GM10248 (cell line): ENCODE results near the gene FAM222A.

Experiments used
- CTCF ChIA-PET: fragments of 300-600 bp; sonication (Branson Sonifier 250); formaldehyde crosslinking; extraction: SDS; loops from one replicate; lab custom pipeline; 2021; ENCODE audit warnings: antibody characterized with exemption; lab: Yijun Ruan, JAX
- POLR2A ChIA-PET: fragments of 350-650 bp; sonication (Branson Sonifier 250); formaldehyde crosslinking; extraction: SDS; loops from one replicate; lab custom pipeline; 2020; ENCODE audit warnings: antibody characterized with exemption; lab: Yijun Ruan, JAX
- DNase-seq: peaks from one replicate; pipeline ENCODE4 v3.0.0; 2012; ENCODE audit errors: extremely low spot score
- CTCF ChIP-seq: IDR thresholded peaks from 2 replicates; pipeline ENCODE4 v1.5.1; 2012; ENCODE audit warnings: mild to moderate bottlenecking, low read depth; ENCODE audit errors: extremely low read depth, missing control alignments, control extremely low read depth

Gene FAM222A

GRCh38 chr12:109714913-109715244 is 1.3 kb downstream of the FAM222A start:
- ChIA-PET POLR2A (no interaction called here), CTCF (no interaction called here)
- no peak for DNase-seq
- TF ChIP-seq CTCF, result no peak

DNA sequence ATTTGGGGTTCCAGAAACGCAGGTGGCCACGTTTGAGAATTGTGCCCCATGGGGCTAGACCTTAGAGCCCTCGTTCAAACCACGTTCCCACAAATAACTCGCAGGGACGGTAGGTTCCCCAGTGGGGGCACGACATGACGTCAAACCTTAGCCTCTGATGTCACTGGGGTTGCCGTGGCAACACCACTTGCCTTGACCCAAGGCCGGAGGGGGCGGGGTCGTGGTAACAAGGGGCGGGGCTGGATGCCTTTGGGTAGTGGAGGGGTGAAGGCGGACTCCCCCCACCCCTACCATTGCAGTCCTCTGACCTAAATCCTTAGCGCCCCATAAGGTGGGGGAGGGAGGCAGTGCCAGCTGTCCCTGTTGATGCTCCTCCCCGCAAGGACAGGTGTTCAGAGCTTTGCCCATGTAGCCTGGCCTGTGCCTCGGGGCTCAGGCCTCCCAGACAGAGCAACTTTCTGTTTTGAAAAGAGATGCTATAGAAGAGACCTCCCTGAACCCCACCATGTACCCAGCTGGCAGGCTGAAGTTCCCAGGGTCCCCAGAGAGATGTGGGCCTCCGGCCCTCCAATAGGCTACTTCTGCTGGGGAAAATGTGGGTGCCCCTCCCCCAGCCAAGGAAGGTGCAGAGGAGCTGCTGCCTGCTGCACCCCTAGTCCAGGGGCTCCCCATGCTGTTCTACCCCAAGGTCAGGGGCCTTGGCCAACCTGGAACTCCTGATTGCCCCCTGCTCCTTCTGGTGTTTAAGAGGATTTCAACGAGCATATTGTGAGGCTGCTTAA is 1.9 kb downstream of the FAM222A start:
- CTCF ChIA-PET, result interaction anchor here (0.8 kb wide), 1 partner anchor 8 kb away, joined by 3 read pairs; no protein-coding TSS in a partner anchor
- POLR2A ChIA-PET, result interaction anchor here (0.6 kb wide), 1 partner anchor 364 kb away, joined by 4 read pairs; no protein-coding TSS in a partner anchor
- no peak for TF ChIP-seq CTCF
- no peak for DNase-seq

GRCh38 chr12:109716092-109716479 is 2.5 kb downstream of the FAM222A start:
- POLR2A ChIA-PET, result interaction anchor here (0.6 kb wide), 1 partner anchor 364 kb away, joined by 4 read pairs; no protein-coding TSS in a partner anchor
- DNase-seq, result no peak
- CTCF ChIA-PET, result no interaction called here
- no peak for TF ChIP-seq CTCF

GRCh38 chr12:109716512-109717389 is 3.1 kb downstream of the FAM222A start:
- POLR2A ChIA-PET, result no interaction called here
- CTCF ChIA-PET, result no interaction called here
- no peak for TF ChIP-seq CTCF
- no peak for DNase-seq

- DNase-seq, result no peak
- CTCF ChIA-PET, result no interaction called here
- TF ChIP-seq CTCF, result no peak
- POLR2A ChIA-PET, result no interaction called here
Measured at GRCh38 chr12:109717390-109718357, 4.0 kb downstream of the FAM222A start.

DNA sequence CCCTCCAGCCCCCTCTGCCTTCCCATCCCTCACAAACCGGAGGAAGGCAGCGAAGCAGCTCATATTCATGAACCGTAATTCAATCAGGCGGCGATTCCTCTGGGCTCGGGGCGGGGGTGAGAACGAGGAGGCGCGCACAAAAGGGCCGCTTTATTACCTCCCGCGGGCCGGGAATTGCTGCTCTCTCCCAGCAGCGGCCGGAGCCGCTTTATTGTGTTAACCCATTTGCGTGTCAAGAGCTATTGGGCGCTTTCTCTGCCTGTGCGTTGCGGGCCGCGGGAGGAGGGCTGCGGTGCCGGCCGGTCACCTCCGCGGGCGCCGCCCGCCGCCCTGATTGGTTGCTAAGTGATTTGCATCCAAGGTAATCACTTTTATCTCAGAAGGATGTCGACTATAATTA is 4.8 kb downstream of the FAM222A start:
- TF ChIP-seq CTCF, result no peak
- POLR2A ChIA-PET, result no interaction called here
- CTCF ChIA-PET, result no interaction called here
- no peak for DNase-seq
